ENCODE results near the gene GSK3B. TPM values are rescaled to one million over a fixed set of nuclear protein-coding genes. Genes with fewer than 3 reads are reported as not detected.
"Not testable (repeated sequence)": the region's sequence is repeated elsewhere in the genome, so short reads cannot be mapped to it uniquely, and the experiment has no call there.

Gene GSK3B
- total RNA-seq, 1 donor from 2014 or later: 88.6 TPM

- H3K36me3 ChIP-seq; H3F3A ChIP-seq (ENCODE audit: low read depth); H3K27ac Mint-ChIP-seq; H3K9ac ChIP-seq; H3K27me3 Mint-ChIP-seq (ENCODE audit: insufficient read depth, low read depth); H3K27ac ChIP-seq; H2AFZ ChIP-seq (replicated peaks); H3K27me3 ChIP-seq: not testable (repeated sequence)
- H3K4me1 Mint-ChIP-seq: peaks cover 14% of the 10 kb centered on the region
- H3K9me3 Mint-ChIP-seq: peaks cover 45% of the 10 kb centered on the region
- peaks cover 18% of the 10 kb centered on the region for H4K20me1 ChIP-seq (ENCODE audit: low read depth)
- H3K9me3 ChIP-seq (ENCODE audit: low read depth): peaks cover 10% of the 10 kb centered on the region
- H3K4me3 Mint-ChIP-seq: peak overlapping the region; percentile 27
- TF ChIP-seq CTCF (IDR thresholded peaks at IDR 0.05): peak; percentile 11
- peak overlapping the region; percentile 69 for H3K4me2 ChIP-seq
- H3K79me2 ChIP-seq (ENCODE audit: low read depth): peaks cover 98% of the 10 kb centered on the region
- H3K36me3 Mint-ChIP-seq: peaks cover 59% of the 10 kb centered on the region
- peaks cover 10% of the 10 kb centered on the region for H3K4me1 ChIP-seq
- DNase-seq (ENCODE audit: low spot score): peak; percentile 79
- H3K4me3 ChIP-seq: peak overlapping the region; percentile 27
Measured at GRCh38 chr3:120004008-120004498, 90.2 kb downstream of the GSK3B start.

GRCh38 chr3:119998166-119998565 lies 96.1 kb downstream of the GSK3B start:
- H3K79me2 ChIP-seq (ENCODE audit: low read depth): peaks cover 96% of the 10 kb centered on the region
- no peak overlapping the region for H3K27ac Mint-ChIP-seq
- no peak overlapping the region for H3K4me3 ChIP-seq

GRCh38 chr3:119990888-119991287 lies 103.4 kb downstream of the GSK3B start:
- H4K20me1 ChIP-seq (ENCODE audit: low read depth): peaks cover 9% of the 10 kb centered on the region
- H3K4me1 ChIP-seq: no peaks in the 10 kb centered on the region
- no peak overlapping the region for H3K4me3 ChIP-seq
- no peaks in the 10 kb centered on the region for H3K9me3 ChIP-seq (ENCODE audit: low read depth)
- DNase-seq (ENCODE audit: low spot score): no peak
- H3K79me2 ChIP-seq (ENCODE audit: low read depth): peaks cover 100% of the 10 kb centered on the region
- Mint-ChIP-seq H3K27ac (no peak overlapping the region), H3K36me3 (peaks cover 45% of the 10 kb centered on the region), H3K9me3 (peaks cover 45% of the 10 kb centered on the region), H3K4me1 (no peaks in the 10 kb centered on the region), H3K4me3 (no peak overlapping the region), H3K27me3 (ENCODE audit: insufficient read depth, low read depth) (no peaks in the 10 kb centered on the region)
- no peak overlapping the region for H2AFZ ChIP-seq (replicated peaks)
- no peak overlapping the region for H3K4me2 ChIP-seq
- H3K27ac ChIP-seq: no peak overlapping the region
- H3K9ac ChIP-seq: no peak overlapping the region
- no peaks in the 10 kb centered on the region for H3F3A ChIP-seq (ENCODE audit: low read depth)
- no peaks in the 10 kb centered on the region for H3K36me3 ChIP-seq
- no peaks in the 10 kb centered on the region for H3K27me3 ChIP-seq
- no peak for TF ChIP-seq CTCF (IDR thresholded peaks at IDR 0.05)
- no peak for TF ChIP-seq EZH2 (IDR thresholded peaks at IDR 0.05)
- TF ChIP-seq EZH2phosphoT487 (IDR thresholded peaks at IDR 0.05): no peak

More at GRCh38 chr3:119998166-119998565, 96.1 kb downstream of the GSK3B start:
- Histone ChIP-seq H3K27ac (no peak overlapping the region), H3K4me1 (no peaks in the 10 kb centered on the region), H3K4me2 (no peak overlapping the region), H3F3A (ENCODE audit: low read depth) (no peaks in the 10 kb centered on the region), H4K20me1 (ENCODE audit: low read depth) (peaks cover 15% of the 10 kb centered on the region), H3K36me3 (no peaks in the 10 kb centered on the region), H3K9ac (no peak overlapping the region), H3K27me3 (no peaks in the 10 kb centered on the region), H2AFZ (replicated peaks) (no peak overlapping the region), H3K9me3 (ENCODE audit: low read depth) (no peaks in the 10 kb centered on the region)
- Mint-ChIP-seq H3K27me3 (ENCODE audit: insufficient read depth, low read depth) (no peaks in the 10 kb centered on the region), H3K4me1 (no peaks in the 10 kb centered on the region), H3K4me3 (no peak overlapping the region), H3K36me3 (peaks cover 36% of the 10 kb centered on the region), H3K9me3 (no peaks in the 10 kb centered on the region)
- DNase-seq (ENCODE audit: low spot score): no peak
- TF ChIP-seq EZH2phosphoT487 (IDR thresholded peaks at IDR 0.05) (no peak), EZH2 (IDR thresholded peaks at IDR 0.05) (no peak), CTCF (IDR thresholded peaks at IDR 0.05) (no peak)

Measured in neural progenitor cell (in vitro differentiated cells).